22Rv1 (cell line): ENCODE results near the gene ITPKB.

ENCODE experiments used
- ZFX ChIP-seq: fragments of 450-650 bp; IDR thresholded peaks from 2 replicates; pipeline ENCODE4 v1.6.1; 2017; ENCODE audit warnings: antibody characterized with exemption, borderline replicate concordance
- TF ChIP-seq, protein P1 (sequence below): fragments of 450-650 bp; IDR thresholded peaks from 2 replicates; pipeline ENCODE4 v1.5.1; 2017; ENCODE audit warnings: mild to moderate bottlenecking

DNA sequence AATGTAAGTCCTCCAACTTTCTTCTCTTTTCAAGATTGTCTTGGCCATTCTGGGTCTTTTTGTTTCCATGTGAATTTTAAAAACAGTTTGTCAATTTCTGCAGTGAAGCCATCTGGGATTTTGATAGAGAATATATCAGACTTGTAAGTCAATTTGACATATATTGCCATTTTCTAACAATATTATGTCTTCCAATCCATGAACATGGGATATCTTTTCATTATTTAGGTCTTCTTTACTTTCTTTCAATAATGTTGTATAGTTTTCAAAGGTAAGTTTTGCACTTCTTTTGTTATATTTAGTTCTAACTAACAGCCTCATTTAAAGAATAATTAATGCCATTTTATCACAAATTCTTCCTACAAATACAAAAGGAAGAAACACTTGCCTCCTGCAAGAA lies 117.1 kb downstream of the ITPKB start:
- TF ChIP-seq, protein P1, sequence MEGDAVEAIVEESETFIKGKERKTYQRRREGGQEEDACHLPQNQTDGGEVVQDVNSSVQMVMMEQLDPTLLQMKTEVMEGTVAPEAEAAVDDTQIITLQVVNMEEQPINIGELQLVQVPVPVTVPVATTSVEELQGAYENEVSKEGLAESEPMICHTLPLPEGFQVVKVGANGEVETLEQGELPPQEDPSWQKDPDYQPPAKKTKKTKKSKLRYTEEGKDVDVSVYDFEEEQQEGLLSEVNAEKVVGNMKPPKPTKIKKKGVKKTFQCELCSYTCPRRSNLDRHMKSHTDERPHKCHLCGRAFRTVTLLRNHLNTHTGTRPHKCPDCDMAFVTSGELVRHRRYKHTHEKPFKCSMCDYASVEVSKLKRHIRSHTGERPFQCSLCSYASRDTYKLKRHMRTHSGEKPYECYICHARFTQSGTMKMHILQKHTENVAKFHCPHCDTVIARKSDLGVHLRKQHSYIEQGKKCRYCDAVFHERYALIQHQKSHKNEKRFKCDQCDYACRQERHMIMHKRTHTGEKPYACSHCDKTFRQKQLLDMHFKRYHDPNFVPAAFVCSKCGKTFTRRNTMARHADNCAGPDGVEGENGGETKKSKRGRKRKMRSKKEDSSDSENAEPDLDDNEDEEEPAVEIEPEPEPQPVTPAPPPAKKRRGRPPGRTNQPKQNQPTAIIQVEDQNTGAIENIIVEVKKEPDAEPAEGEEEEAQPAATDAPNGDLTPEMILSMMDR, result no peak
- TF ChIP-seq ZFX, result no peak
